ENCODE measurements around the gene TRAK1. TPM values are rescaled to one million over a fixed set of nuclear protein-coding genes. Genes with fewer than 3 reads are reported as not detected.

The TRAK1 gene
- total RNA-seq, 3 donors from 2014 or later, result 29.0 to 53.7 (median 40.6) TPM

- no peak for DNase-seq (ENCODE audit: low spot score in 2 of 2)
- H3K27ac ChIP-seq, result peak overlapping the region; percentile 64 to 69
- no peaks in the 10 kb centered on the region for H3K36me3 ChIP-seq
- TF ChIP-seq CTCF (IDR thresholded peaks at IDR 0.05), result no peak
- TF ChIP-seq POLR2A (IDR thresholded peaks at IDR 0.05), result no peak
- no peak for TF ChIP-seq POLR2AphosphoS5 (IDR thresholded peaks at IDR 0.05)
- no peaks in the 10 kb centered on the region for H3K27me3 ChIP-seq
- intact Hi-C loops (cut with DNase I; ENCODE audit: low total_unique reads), result no loop called here
- no peaks in the 10 kb centered on the region for H3K9me3 ChIP-seq
- no peak overlapping the region for H3K4me3 ChIP-seq
- peaks cover 0 to 10% of the 10 kb centered on the region in 2 donors for H3K4me1 ChIP-seq
These were observed 85.3 kb downstream of the TRAK1 start for GRCh38 chr3:42176242-42177034.

- H3K4me1 ChIP-seq, result peaks cover 0 to 10% of the 10 kb centered on the region in 2 donors
These were observed 86.1 kb downstream of the TRAK1 start for GRCh38 chr3:42177068-42177800.

GRCh38 chr3:42177801-42178150, 86.6 kb downstream of the TRAK1 start:
- Histone ChIP-seq H3K9me3 (no peaks in the 10 kb centered on the region), H3K27me3 (no peaks in the 10 kb centered on the region), H3K4me1 (peaks cover 0 to 10% of the 10 kb centered on the region in 2 donors), H3K4me3 (no peak overlapping the region), H3K36me3 (no peaks in the 10 kb centered on the region), H3K27ac (peak overlapping the region; percentile 36 to 89)
- TF ChIP-seq POLR2A (IDR thresholded peaks at IDR 0.05) (no peak), POLR2AphosphoS5 (IDR thresholded peaks at IDR 0.05) (no peak), CTCF (IDR thresholded peaks at IDR 0.05) (no peak)
- no peak for DNase-seq (ENCODE audit: low spot score in 2 of 2)
- intact Hi-C loops (cut with DNase I; ENCODE audit: low total_unique reads), result no loop called here

More at GRCh38 chr3:42177068-42177800, 86.1 kb downstream of the TRAK1 start:
- no peaks in the 10 kb centered on the region for H3K27me3 ChIP-seq
- no peaks in the 10 kb centered on the region for H3K36me3 ChIP-seq
- H3K9me3 ChIP-seq, result no peaks in the 10 kb centered on the region
- no peak for TF ChIP-seq CTCF (IDR thresholded peaks at IDR 0.05)
- no peak for TF ChIP-seq POLR2A (IDR thresholded peaks at IDR 0.05)
- no peak for TF ChIP-seq POLR2AphosphoS5 (IDR thresholded peaks at IDR 0.05)
- H3K4me3 ChIP-seq, result no peak overlapping the region
- intact Hi-C loops (cut with DNase I; ENCODE audit: low total_unique reads), result no loop called here
- DNase-seq (ENCODE audit: low spot score in 2 of 2), result no peak
- peak overlapping the region; percentile 36 to 89 for H3K27ac ChIP-seq

GRCh38 chr3:42179110-42179725, 88.1 kb downstream of the TRAK1 start:
- peak in 1 of 2 donors; percentile 62 for DNase-seq (ENCODE audit: low spot score in 2 of 2)
- Histone ChIP-seq H3K27ac (peak overlapping the region; percentile 75 to 89), H3K4me1 (peaks cover 0 to 12% of the 10 kb centered on the region in 2 donors), H3K27me3 (no peaks in the 10 kb centered on the region), H3K9me3 (no peaks in the 10 kb centered on the region), H3K4me3 (no peak overlapping the region), H3K36me3 (no peaks in the 10 kb centered on the region)
- TF ChIP-seq POLR2A (IDR thresholded peaks at IDR 0.05), result no peak
- no peak for TF ChIP-seq POLR2AphosphoS5 (IDR thresholded peaks at IDR 0.05)
- no peak for TF ChIP-seq CTCF (IDR thresholded peaks at IDR 0.05)
- intact Hi-C loops (cut with DNase I; ENCODE audit: low total_unique reads), result no loop called here

Data from breast epithelium (tissue), 4 donors.